ENCODE results near the gene C1QTNF6.

C1QTNF6 gene

DNA sequence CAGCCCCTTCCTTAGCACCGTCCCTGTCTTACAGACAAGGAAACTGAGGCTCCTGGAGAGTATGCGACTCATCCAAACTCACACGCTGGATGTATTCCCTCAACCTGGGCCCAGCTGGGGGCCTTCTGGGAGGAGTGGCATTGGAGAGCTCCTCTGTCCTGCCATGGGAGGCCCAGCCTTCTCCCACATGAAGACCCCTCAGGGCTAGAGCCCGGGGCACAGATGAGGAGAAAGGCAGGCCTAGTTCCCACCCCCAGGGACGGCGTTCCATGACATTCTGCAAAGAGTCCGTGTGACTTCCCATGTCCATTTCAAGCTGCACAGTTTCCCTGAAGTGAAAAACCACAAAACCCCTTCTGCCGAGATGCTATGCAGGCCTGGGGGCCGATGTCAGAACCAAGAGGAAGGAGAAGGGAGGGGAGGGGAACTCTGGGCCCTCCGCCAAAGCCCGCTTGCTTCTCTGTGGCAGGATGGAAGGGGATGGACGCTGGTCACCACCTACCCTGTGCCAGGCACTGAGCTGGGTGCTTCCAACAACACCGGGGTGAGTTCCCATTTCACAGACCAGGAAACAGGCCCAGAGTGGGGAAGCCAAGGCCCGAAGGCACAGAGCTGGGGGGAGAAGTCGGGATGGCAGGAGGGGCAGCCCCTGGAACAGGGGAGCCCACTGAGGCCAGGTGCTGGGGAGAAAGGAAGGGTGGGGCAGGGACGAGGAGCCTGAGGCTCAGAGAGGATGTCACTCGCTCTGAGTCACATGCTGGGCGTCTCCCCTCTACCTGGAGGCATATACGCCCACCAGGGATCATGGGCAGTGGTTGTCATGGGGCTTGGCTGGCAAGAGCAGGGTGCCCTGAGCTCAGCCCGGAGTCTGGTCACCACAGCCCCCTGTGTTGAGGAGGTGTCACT, 40.3 kb upstream of the C1QTNF6 start:
- H3K36me3 Mint-ChIP-seq (ENCODE audit: low read depth), result no peaks in the 10 kb centered on the region
- H3K27me3 Mint-ChIP-seq (ENCODE audit: low read depth), result peaks cover 16% of the 10 kb centered on the region
- TF ChIP-seq CTCF (IDR thresholded peaks at IDR 0.05; ENCODE audit: unreplicated experiment in 3 of 3), result no peak
- peak overlapping the region in 2 of 3 experiments; percentile 38 to 40 for H3K27ac Mint-ChIP-seq
- peaks cover 10% of the 10 kb centered on the region for H3K4me1 Mint-ChIP-seq
- H3K9me3 Mint-ChIP-seq, result no peaks in the 10 kb centered on the region
- no peak overlapping the region for H3K4me3 Mint-ChIP-seq

- Mint-ChIP-seq H3K36me3 (ENCODE audit: low read depth) (no peaks in the 10 kb centered on the region), H3K9me3 (no peaks in the 10 kb centered on the region)
- TF ChIP-seq CTCF (IDR thresholded peaks at IDR 0.05; ENCODE audit: unreplicated experiment in 3 of 3), result no peak
Measured at GRCh38 chr22:37226514-37226913, 38.5 kb upstream of the C1QTNF6 start.

GRCh38 chr22:37226087-37226486, 38.0 kb upstream of the C1QTNF6 start:
- Mint-ChIP-seq H3K27me3 (ENCODE audit: low read depth) (peaks cover 18% of the 10 kb centered on the region), H3K9me3 (no peaks in the 10 kb centered on the region), H3K27ac (no peak overlapping the region), H3K36me3 (ENCODE audit: low read depth) (no peaks in the 10 kb centered on the region), H3K4me1 (peaks cover 10% of the 10 kb centered on the region), H3K4me3 (no peak overlapping the region)
- no peak for TF ChIP-seq CTCF (IDR thresholded peaks at IDR 0.05; ENCODE audit: unreplicated experiment in 3 of 3)

More at GRCh38 chr22:37226514-37226913, 38.5 kb upstream of the C1QTNF6 start:
- no peak overlapping the region for H3K4me3 Mint-ChIP-seq
- peaks cover 20% of the 10 kb centered on the region for H3K27me3 Mint-ChIP-seq (ENCODE audit: low read depth)
- peaks cover 10% of the 10 kb centered on the region for H3K4me1 Mint-ChIP-seq
- no peak overlapping the region for H3K27ac Mint-ChIP-seq

DNA sequence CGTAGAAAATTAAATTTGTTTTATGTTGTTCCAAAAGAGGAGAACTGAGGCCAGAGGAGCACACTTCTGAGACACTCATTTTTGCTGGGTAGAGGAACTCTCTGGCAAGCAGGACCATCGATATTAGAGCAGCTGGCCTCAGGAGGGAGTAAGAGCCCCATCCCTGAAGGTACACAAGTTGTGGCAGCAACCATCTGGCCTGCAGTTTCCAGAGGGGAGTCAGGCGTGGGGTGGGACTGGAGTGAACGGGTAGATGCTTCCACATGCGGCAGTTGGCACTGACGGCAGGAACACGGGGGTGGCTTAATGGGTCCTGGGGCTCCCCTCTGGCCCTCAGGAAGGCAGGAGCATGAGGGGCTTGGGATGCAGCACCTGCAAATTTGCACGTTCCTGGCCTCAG, 37.4 kb upstream of the C1QTNF6 start:
- peaks cover 18% of the 10 kb centered on the region for H3K27me3 Mint-ChIP-seq (ENCODE audit: low read depth)
- TF ChIP-seq CTCF (IDR thresholded peaks at IDR 0.05; ENCODE audit: unreplicated experiment in 3 of 3), result no peak
- H3K9me3 Mint-ChIP-seq, result no peaks in the 10 kb centered on the region
- H3K4me1 Mint-ChIP-seq, result peaks cover 10% of the 10 kb centered on the region
- H3K4me3 Mint-ChIP-seq, result no peak overlapping the region
- no peaks in the 10 kb centered on the region for H3K36me3 Mint-ChIP-seq (ENCODE audit: low read depth)
- H3K27ac Mint-ChIP-seq, result no peak overlapping the region

DNA sequence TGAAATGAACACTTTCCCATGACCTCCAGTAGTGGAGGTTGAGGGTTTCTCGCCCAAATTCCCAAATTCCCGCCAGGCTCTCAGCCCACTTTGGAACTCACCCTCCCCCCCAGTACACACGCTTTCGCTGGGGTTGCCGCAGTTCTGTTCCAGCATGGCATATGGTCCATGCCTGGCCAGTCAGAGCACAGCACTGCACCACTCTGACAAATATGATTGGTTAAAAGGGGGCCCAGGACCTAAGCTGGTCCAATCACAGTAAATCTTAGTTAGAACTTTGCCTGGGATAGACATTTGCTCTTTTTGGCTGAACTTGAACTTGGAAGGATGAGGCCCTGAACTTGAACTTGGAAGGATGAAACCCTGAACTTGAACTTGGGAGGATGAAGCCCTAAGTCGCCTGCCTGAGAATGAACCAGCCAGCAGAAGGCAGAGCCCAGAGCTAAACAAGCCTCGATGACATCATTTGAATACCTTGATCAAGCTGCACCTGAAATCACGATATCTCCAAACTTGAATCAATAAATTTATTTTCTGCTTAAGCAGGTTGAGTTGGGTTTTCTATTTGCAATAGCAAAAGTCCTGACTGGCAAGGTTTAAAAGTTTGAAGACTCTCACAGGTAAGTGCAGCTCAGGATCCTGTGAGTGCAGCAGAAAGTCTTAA, 36.8 kb upstream of the C1QTNF6 start:
- Mint-ChIP-seq H3K9me3 (no peaks in the 10 kb centered on the region), H3K4me1 (peaks cover 10% of the 10 kb centered on the region), H3K4me3 (no peak overlapping the region), H3K36me3 (ENCODE audit: low read depth) (no peaks in the 10 kb centered on the region), H3K27ac (no peak overlapping the region), H3K27me3 (ENCODE audit: low read depth) (peaks cover 17% of the 10 kb centered on the region)
- no peak for TF ChIP-seq CTCF (IDR thresholded peaks at IDR 0.05; ENCODE audit: unreplicated experiment in 3 of 3)
